Measurements from ENCODE around the gene ACYP2.

The ACYP2 gene

DNA sequence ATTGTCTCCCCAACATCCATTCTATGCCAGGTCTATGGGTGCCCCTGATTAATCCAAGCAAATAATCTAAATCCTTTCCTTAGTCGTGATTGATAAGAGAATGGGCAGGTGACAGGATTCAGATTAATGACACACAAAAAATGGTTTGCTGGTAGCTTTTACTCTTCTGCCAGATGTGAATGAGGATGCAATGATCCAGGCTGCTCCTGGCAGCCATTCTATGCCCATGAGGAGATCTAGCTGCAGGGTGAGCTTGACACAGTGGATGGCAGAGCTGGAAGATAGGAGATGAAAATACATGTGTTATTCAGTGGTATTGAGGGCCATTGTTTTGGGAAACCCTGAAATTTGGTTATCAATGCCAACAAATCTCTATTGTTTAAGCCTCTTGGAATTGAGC, 69.7 kb downstream of the ACYP2 start:
- H3K4me3 ChIP-seq (ENCODE audit: low read depth, low read length): no peak overlapping the region
- no peak for DNase-seq (ENCODE audit: low read depth)
- TF ChIP-seq, protein P1, sequence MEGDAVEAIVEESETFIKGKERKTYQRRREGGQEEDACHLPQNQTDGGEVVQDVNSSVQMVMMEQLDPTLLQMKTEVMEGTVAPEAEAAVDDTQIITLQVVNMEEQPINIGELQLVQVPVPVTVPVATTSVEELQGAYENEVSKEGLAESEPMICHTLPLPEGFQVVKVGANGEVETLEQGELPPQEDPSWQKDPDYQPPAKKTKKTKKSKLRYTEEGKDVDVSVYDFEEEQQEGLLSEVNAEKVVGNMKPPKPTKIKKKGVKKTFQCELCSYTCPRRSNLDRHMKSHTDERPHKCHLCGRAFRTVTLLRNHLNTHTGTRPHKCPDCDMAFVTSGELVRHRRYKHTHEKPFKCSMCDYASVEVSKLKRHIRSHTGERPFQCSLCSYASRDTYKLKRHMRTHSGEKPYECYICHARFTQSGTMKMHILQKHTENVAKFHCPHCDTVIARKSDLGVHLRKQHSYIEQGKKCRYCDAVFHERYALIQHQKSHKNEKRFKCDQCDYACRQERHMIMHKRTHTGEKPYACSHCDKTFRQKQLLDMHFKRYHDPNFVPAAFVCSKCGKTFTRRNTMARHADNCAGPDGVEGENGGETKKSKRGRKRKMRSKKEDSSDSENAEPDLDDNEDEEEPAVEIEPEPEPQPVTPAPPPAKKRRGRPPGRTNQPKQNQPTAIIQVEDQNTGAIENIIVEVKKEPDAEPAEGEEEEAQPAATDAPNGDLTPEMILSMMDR (IDR thresholded peaks at IDR 0.05; ENCODE audit: control insufficient read depth, extremely low read depth, insufficient read depth): no peak

DNA sequence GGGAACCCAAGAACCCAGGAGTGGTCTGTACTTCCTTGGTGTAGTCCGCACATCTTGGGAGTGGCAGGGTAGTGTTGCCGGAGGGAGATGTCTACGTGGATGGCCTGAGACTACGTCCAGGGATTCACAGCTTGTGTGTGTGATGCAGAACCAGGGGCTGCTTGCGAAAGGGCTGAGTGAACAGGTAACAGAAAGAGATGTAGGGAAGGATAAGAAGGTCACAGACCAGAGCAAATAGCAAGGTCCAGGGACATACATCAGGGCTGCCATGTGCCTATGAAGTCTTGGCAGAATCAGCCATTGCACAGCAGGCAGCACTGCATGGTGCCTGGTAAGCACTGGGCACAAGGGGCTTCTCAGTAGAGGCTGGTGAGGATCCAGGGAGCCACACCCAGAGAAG, 71.9 kb downstream of the ACYP2 start:
- TF ChIP-seq, protein P1 (IDR thresholded peaks at IDR 0.05; ENCODE audit: control insufficient read depth, extremely low read depth, insufficient read depth): no peak

DNA sequence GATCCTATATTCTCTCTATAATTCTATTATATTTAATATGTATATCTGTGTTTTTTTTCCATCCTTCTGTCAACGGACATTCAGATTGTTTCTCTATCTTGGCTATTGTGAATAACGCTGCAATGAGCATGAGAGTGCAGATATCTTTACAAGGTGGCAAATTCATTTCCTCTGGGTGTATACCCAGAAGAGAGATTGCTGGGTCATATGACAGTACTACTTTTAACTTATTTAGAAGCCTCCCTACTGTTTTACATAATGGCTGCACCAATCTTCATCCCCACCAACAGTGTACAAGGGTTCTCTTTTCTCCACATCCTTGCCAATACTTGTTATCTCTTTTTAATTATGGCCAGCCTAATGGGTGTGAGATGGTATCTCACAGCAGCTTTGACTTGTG, 74.1 kb downstream of the ACYP2 start:
- TF ChIP-seq, protein P1 (IDR thresholded peaks at IDR 0.05; ENCODE audit: control insufficient read depth, extremely low read depth, insufficient read depth): no peak

More for the DNA sequence above, 71.9 kb downstream of the ACYP2 start:
- DNase-seq (ENCODE audit: low read depth): no peak
- H3K4me3 ChIP-seq (ENCODE audit: low read depth, low read length): no peak overlapping the region

DNA sequence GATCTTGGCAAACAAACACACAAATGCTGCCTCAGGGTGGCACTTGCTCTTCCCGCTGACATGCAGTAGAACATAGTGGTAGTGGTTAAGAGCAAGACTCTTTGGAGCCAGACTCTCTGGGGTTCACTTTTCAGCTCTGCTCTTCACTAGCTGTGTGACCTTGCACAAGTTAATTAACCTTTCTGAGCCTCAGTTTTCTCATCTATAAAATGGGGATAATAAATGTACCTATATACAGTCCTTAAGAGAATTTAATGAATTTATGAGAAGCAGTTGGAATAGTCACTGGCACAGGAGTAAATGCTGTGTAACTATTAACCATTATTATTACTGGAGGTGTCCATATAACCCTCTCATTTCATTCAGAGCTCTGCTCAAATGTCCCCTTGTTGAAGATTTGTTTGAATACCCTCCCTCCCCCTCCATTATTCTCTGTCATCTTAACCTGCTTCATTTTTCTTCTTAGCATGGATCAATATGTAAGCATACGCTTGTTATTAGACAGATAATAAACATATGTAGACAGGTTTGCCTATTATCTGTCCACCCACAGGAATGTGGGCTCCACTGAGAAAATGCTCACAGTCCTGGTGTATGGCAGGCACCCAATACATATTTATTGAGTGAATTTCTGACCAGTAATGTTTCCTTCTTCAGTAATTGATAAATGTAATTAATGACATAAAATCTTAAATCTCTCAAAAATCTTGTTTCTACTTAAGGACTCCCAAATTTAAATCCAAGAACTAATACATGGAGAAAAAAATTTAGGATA, 76.1 kb downstream of the ACYP2 start:
- TF ChIP-seq, protein P1 (IDR thresholded peaks at IDR 0.05; ENCODE audit: control insufficient read depth, extremely low read depth, insufficient read depth): no peak
- H3K4me3 ChIP-seq (ENCODE audit: low read depth, low read length): no peak overlapping the region
- no peak for DNase-seq (ENCODE audit: low read depth)

More for the DNA sequence above, 74.1 kb downstream of the ACYP2 start:
- no peak for DNase-seq (ENCODE audit: low read depth)
- H3K4me3 ChIP-seq (ENCODE audit: low read depth, low read length): no peak overlapping the region

DNA sequence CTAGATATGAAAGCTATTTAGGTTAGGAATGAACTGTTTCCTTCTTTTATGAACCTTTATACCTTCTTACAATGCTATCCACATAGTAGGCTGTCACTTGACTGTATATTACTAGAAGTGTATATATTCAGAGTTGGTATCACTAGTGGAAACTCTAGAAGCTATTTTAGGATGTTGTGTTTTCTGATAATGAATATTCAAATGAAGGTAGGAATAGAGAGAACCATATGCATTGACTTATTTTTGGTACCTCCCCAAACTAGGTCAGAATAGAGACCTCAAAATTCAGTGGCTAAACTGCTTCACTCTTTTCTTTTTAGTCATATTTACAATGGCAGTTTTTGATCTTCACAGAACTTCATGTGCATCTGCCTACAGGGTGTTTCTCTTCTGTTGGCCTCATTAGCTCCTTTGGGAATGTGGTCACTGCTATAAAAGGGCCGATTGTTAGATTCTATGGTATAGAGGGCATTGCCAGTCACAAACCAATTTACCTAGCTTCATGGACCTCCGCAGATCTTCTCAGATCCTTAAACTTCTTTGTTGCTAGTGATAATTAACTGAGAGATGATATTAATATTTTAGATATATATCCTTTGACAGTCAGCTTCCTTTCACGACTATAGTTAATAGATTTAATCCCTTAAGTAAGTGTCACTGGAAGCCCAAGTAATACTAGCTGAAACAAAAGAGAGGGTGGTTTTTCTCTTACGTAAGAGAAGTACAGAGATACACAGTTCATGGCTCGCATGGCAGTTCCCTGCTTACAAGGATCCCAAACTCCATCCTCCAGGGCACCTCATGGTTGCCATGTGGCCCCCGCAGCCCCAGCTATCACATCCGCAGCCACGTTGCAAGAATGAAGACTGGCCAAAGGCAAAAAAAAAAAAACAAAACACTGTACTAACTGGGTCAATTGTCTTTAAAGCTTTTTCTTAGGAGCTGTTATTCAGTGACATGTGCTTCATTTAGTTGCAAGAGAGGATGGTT, 79.6 kb downstream of the ACYP2 start:
- H3K4me3 ChIP-seq (ENCODE audit: low read depth, low read length): no peak overlapping the region
- no peak for DNase-seq (ENCODE audit: low read depth)
- TF ChIP-seq, protein P1 (IDR thresholded peaks at IDR 0.05; ENCODE audit: control insufficient read depth, extremely low read depth, insufficient read depth): no peak

DNA sequence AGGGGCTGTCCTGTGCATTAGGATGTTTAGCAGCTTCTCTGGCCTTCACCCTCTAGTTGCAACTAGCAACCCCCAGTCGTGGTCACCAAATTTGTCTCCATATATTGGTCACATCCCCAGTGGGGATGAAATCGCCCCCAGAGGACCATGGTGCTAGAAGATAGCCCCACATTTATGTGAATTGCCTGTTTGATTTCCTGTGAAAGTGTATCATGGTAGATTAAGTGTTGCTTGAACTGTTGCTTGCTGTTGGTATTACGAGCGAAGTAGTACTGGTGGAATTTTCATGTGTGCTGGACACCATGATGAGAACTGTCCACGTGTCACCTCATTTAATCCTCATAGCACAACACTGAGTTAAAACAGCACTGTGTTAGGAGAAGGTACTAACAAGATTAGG, 81.2 kb downstream of the ACYP2 start:
- H3K4me3 ChIP-seq (ENCODE audit: low read depth, low read length): no peak overlapping the region
- TF ChIP-seq, protein P1 (IDR thresholded peaks at IDR 0.05; ENCODE audit: control insufficient read depth, extremely low read depth, insufficient read depth): no peak
- no peak for DNase-seq (ENCODE audit: low read depth)

All from LNCaP clone FGC (cell line).